Parathyroid adenoma (tissue), 2 donors: Measurements from ENCODE around the gene RNASET2.
A peak's percentile ranks its signal among the peaks of the same experiment; 100 is the strongest.

ENCODE experiments used
- H2AFZ ChIP-seq: fragments of 300-600 bp; sonication (generic); one replicate; pipeline ENCODE4 v1.7.0; 2017; ENCODE audit warnings: antibody characterized with exemption, mild to moderate bottlenecking
- H3K27ac ChIP-seq: fragments of 300-600 bp; sonication (generic); one replicate; pipeline ENCODE4 v1.7.0; 2017
- H3K27me3 ChIP-seq: fragments of 300-600 bp; sonication (generic); one replicate; pipeline ENCODE4 v1.7.0; 2017; ENCODE audit warnings: low read length; ENCODE audit not compliant: control insufficient read depth, insufficient read depth
- H3K36me3 ChIP-seq: fragments of 300-600 bp; sonication (generic); one replicate; pipeline ENCODE4 v1.7.0; 2017; ENCODE audit warnings: low read length; ENCODE audit not compliant: control insufficient read depth, insufficient read depth
- H3K4me1 ChIP-seq: fragments of 300-600 bp; sonication (generic); one replicate; pipeline ENCODE4 v1.7.0; 2017; ENCODE audit warnings: control low read depth
- H3K4me2 ChIP-seq: fragments of 300-600 bp; sonication (generic); one replicate; pipeline ENCODE4 v1.7.0; 2017; ENCODE audit warnings: low read length
- H3K4me3 ChIP-seq: fragments of 300-600 bp; sonication (generic); one replicate; pipeline ENCODE4 v1.7.0; 2017; ENCODE audit warnings: low read depth, low read length
- H3K79me2 ChIP-seq: fragments of 300-600 bp; sonication (generic); one replicate; pipeline ENCODE4 v1.7.0; 2017; ENCODE audit warnings: control low read depth
- H3K9ac ChIP-seq: fragments of 300-600 bp; sonication (generic); one replicate; pipeline ENCODE4 v1.7.0; 2017; ENCODE audit warnings: mild to moderate bottlenecking
- H3K9me3 ChIP-seq: fragments of 300-600 bp; sonication (generic); one replicate; pipeline ENCODE4 v1.7.0; 2017; ENCODE audit warnings: low read length; ENCODE audit not compliant: control insufficient read depth
- TF ChIP-seq, protein P1 (sequence below): fragments of 300-600 bp; sonication (generic); IDR thresholded peaks from one replicate; pipeline ENCODE4 v1.7.0; 2017; ENCODE audit warnings: antibody characterized with exemption, mild to moderate bottlenecking
- donor health status: primary hyperparathyroidism.

Gene RNASET2

DNA sequence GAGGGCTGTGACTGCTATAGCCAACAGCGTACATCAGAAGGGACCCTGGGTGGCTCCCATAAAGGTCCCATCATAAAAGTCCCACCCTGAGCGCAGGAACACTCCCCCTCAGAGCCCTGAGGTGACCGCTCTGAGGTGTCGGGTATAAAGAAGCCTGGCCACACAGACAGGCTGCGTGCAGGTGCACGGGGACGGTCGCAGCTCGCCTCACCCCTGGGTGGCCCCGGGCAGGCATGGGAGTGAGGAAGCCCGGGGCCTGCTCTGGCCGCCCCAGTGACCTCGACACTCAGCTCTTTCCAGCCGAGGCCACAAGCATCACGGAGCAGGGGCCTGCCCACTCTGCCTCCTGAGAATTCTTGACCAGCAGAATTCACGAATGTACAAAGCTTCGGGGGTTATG is 14.4 kb upstream of the RNASET2 start:
- no peaks in the 10 kb centered on the region for H3K36me3 ChIP-seq
- TF ChIP-seq, protein P1, sequence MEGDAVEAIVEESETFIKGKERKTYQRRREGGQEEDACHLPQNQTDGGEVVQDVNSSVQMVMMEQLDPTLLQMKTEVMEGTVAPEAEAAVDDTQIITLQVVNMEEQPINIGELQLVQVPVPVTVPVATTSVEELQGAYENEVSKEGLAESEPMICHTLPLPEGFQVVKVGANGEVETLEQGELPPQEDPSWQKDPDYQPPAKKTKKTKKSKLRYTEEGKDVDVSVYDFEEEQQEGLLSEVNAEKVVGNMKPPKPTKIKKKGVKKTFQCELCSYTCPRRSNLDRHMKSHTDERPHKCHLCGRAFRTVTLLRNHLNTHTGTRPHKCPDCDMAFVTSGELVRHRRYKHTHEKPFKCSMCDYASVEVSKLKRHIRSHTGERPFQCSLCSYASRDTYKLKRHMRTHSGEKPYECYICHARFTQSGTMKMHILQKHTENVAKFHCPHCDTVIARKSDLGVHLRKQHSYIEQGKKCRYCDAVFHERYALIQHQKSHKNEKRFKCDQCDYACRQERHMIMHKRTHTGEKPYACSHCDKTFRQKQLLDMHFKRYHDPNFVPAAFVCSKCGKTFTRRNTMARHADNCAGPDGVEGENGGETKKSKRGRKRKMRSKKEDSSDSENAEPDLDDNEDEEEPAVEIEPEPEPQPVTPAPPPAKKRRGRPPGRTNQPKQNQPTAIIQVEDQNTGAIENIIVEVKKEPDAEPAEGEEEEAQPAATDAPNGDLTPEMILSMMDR, result no peak
- no peak overlapping the region for H3K27ac ChIP-seq
- H3K9me3 ChIP-seq, result no peaks in the 10 kb centered on the region
- no peak overlapping the region for H2AFZ ChIP-seq
- H3K27me3 ChIP-seq, result no peaks in the 10 kb centered on the region
- no peak overlapping the region for H3K4me2 ChIP-seq
- no peaks in the 10 kb centered on the region for H3K79me2 ChIP-seq
- no peak overlapping the region for H3K4me3 ChIP-seq
- H3K4me1 ChIP-seq, result peaks cover 14% of the 10 kb centered on the region
- H3K9ac ChIP-seq, result no peak overlapping the region

GRCh38 chr6:166970091-166970490 is 13.7 kb upstream of the RNASET2 start:
- H3K4me2 ChIP-seq, result no peak overlapping the region
- peak overlapping the region; percentile 78 for H3K27ac ChIP-seq
- TF ChIP-seq, protein P1, result no peak
- no peaks in the 10 kb centered on the region for H3K36me3 ChIP-seq
- no peak overlapping the region for H3K4me3 ChIP-seq
- H3K79me2 ChIP-seq, result no peaks in the 10 kb centered on the region
- no peaks in the 10 kb centered on the region for H3K27me3 ChIP-seq
- peak overlapping the region; percentile 76 for H2AFZ ChIP-seq
- H3K9ac ChIP-seq, result no peak overlapping the region
- H3K4me1 ChIP-seq, result peaks cover 14% of the 10 kb centered on the region
- H3K9me3 ChIP-seq, result no peaks in the 10 kb centered on the region

DNA sequence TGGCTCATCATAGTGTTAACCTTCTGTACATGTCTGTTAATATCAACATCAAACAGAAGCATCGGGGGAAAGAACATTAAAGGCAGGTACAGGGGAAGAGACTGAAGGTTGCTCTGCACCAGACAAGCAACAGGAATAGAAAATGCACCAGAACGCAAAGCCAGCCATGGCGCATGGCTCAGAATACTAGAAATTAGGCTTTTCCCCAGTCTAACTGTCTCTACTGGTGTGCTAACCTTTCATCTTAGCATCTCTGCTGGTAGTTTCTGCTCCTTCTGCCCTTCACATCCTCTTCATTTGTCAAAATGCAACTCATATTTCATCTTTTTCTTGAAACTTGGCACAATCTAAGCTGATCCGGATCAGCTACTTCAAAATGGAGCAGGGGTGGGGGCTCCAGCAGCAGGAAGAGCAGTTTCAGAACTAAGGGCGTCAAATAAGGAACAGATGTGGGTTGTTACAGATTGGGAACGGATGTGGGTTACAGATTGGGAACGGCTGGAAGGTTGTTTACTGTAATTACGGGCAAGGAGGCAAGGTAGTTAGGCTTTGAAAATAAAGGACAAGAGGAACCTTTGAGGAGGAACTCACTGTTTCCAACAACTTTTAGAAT is 13.1 kb upstream of the RNASET2 start:
- Histone ChIP-seq H3K4me1 (peaks cover 14% of the 10 kb centered on the region), H3K4me2 (no peak overlapping the region), H3K9ac (no peak overlapping the region), H3K79me2 (no peaks in the 10 kb centered on the region), H3K4me3 (no peak overlapping the region), H3K27ac (peak overlapping the region; percentile 78), H3K36me3 (no peaks in the 10 kb centered on the region), H3K27me3 (no peaks in the 10 kb centered on the region), H3K9me3 (no peaks in the 10 kb centered on the region), H2AFZ (peak overlapping the region; percentile 76)
- TF ChIP-seq, protein P1, result no peak

DNA sequence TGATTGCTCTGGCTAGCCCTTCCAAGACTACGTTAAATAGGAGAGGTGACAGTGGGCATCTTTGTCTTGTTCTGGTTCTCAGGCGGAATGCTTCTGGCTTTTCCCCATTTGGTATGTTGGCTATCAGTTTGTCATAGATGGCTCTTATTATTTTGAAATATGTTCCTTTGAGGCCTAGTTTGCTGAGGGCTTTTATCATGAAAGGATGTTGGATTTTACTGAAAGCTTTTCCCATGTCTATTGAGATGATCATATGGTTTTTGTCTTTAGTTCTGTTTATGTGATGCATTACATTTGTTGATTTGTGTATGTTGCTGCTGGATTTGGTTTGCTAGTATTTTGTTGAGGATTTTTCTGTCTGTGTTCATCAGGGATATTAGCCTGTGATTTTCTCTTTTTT is 9.9 kb upstream of the RNASET2 start:
- Histone ChIP-seq H3K4me3 (no peak overlapping the region), H3K4me2 (no peak overlapping the region), H3K27me3 (no peaks in the 10 kb centered on the region), H3K9me3 (no peaks in the 10 kb centered on the region), H2AFZ (no peak overlapping the region), H3K9ac (no peak overlapping the region), H3K36me3 (no peaks in the 10 kb centered on the region), H3K79me2 (no peaks in the 10 kb centered on the region), H3K4me1 (peaks cover 14% of the 10 kb centered on the region), H3K27ac (no peak overlapping the region)
- TF ChIP-seq, protein P1, result no peak

GRCh38 chr6:166960609-166960978 is 4.2 kb upstream of the RNASET2 start:
- Histone ChIP-seq H3K27ac (no peak overlapping the region), H3K9me3 (no peaks in the 10 kb centered on the region)
- TF ChIP-seq, protein P1, result no peak

More at GRCh38 chr6:166960609-166960978, 4.2 kb upstream of the RNASET2 start:
- Histone ChIP-seq H3K4me2 (no peak overlapping the region), H3K9ac (no peak overlapping the region), H3K4me1 (peaks cover 7% of the 10 kb centered on the region), H3K36me3 (no peaks in the 10 kb centered on the region), H3K79me2 (no peaks in the 10 kb centered on the region), H2AFZ (no peak overlapping the region), H3K4me3 (no peak overlapping the region), H3K27me3 (no peaks in the 10 kb centered on the region)
